MM.1S (cell line): ENCODE data around the gene MYZAP.

Source experiments
- CTCF ChIP-seq: fragments of 300-600 bp; sonication (generic); IDR thresholded peaks from 2 replicates; pipeline ENCODE4 v1.5.1; 2016; ENCODE audit warnings: antibody characterized with exemption, low read length, mixed read lengths
- EZH2 ChIP-seq: fragments of 300-600 bp; sonication (generic); optimal IDR thresholded peaks from 2 replicates; pipeline ENCODE3; 2017; ENCODE audit warnings: low read depth, mild to moderate bottlenecking, antibody characterized with exemption, low read length, mixed read lengths
- EZH2phosphoT487 ChIP-seq: fragments of 300-600 bp; sonication (generic); IDR thresholded peaks from 2 replicates; pipeline ENCODE4 v1.6.1; 2018; ENCODE audit warnings: antibody characterized with exemption, low read length

- TF ChIP-seq CTCF = no peak
- no peak for TF ChIP-seq EZH2
- TF ChIP-seq EZH2phosphoT487 = no peak
Measured at GRCh38 chr15:57614241-57614640, 22.5 kb downstream of the MYZAP start.
